MCF 10A (cell line): ENCODE data around the gene PBX1. TPM values are rescaled to one million over a fixed set of nuclear protein-coding genes. Genes with fewer than 3 reads are reported as not detected.

Source experiments
- BruUV-seq: library from RNA; stranded (reverse); fragments of 400-500 nt; replicated peaks from 2 replicates; lab custom pipeline; 2021; lab: Mats Ljungman, UMichigan
- CTCF ChIA-PET: fragments of 300-600 bp; sonication (Branson Sonifier 250); formaldehyde crosslinking; extraction: SDS; loops from one replicate; lab custom pipeline; 2021; ENCODE audit warnings: antibody characterized with exemption, inconsistent platforms; lab: Yijun Ruan, JAX
- POLR2A ChIA-PET: fragments of 300-600, 350-650 bp; sonication (Branson Sonifier 250); formaldehyde crosslinking; extraction: SDS; loops from one replicate; lab custom pipeline; 2020; ENCODE audit warnings: antibody characterized with exemption, inconsistent platforms; lab: Yijun Ruan, JAX
- DNase-seq: peaks from one replicate; pipeline ENCODE4 v3.0.0-alpha.2; 2018; ENCODE audit not compliant: unreplicated experiment
- H3K27ac Mint-ChIP-seq: one replicate; pipeline ENCODE4 v1.8.0; 2022; ENCODE audit warnings: mild to moderate bottlenecking, low read depth, mixed read lengths; ENCODE audit not compliant: unreplicated experiment
- H3K27me3 Mint-ChIP-seq: one replicate; pipeline ENCODE4 v1.8.0; 2022; ENCODE audit warnings: mixed read lengths; ENCODE audit not compliant: insufficient read depth, unreplicated experiment
- H3K36me3 Mint-ChIP-seq: one replicate; pipeline ENCODE4 v1.8.0; 2022; ENCODE audit warnings: mild to moderate bottlenecking, moderate library complexity, mixed read lengths; ENCODE audit not compliant: insufficient read depth, unreplicated experiment
- H3K4me1 Mint-ChIP-seq: one replicate; pipeline ENCODE4 v1.8.0; 2022; ENCODE audit warnings: mixed read lengths; ENCODE audit not compliant: insufficient read depth, unreplicated experiment
- H3K4me3 Mint-ChIP-seq: one replicate; pipeline ENCODE4 v1.8.0; 2022; ENCODE audit warnings: mild to moderate bottlenecking, moderate library complexity, mixed read lengths; ENCODE audit not compliant: unreplicated experiment
- H3K9me3 Mint-ChIP-seq: one replicate; pipeline ENCODE4 v1.8.0; 2022; ENCODE audit warnings: mixed read lengths; ENCODE audit not compliant: unreplicated experiment
- intact Hi-C: fragments of 100-400 bp; cut with micrococcal nuclease; formaldehyde crosslinking; loops from 2 replicates; pipeline ENCODE4 v1.14.1; 2022
- total RNA-seq: library from RNA; stranded (reverse); gene quantifications from 2 replicates; pipeline ENCODE4 v1.2.3, GENCODE V29; 2022
- TF ChIP-seq, protein P1 (sequence below): fragments of 200-600 bp; IDR thresholded peaks from one replicate; pipeline ENCODE4 v1.8.0; 2022; ENCODE audit warnings: antibody characterized with exemption, mild to moderate bottlenecking; ENCODE audit not compliant: unreplicated experiment

PBX1 gene
- total RNA-seq, 1 experiment from 2014 or later = 5.8 TPM

DNA sequence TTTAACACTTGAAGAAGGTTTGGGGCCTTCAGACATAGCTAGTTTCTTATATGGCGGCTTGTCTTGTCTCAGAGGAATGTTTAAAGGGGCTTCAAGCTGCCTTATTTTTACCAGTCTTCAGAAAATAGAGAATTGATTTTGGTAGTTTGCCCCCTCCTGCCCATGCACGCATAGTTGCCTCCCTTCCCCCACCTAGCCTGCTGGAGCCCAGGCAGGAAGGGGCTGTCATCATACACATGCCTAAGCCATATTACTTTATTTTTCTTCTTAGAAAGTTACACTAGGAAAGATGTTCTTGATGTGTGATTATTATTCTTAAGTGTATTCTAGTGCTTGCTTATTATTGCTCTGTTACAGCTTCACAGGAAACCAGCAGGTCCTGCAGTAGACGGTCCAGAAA, 18.3 kb downstream of the PBX1 start:
- no peaks in the 10 kb centered on the region for H3K9me3 Mint-ChIP-seq
- CTCF ChIA-PET = interaction anchor here (0.9 to 1.3 kb wide), 5 partner anchors 11 to 39 kb away, joined by 3 to 4 read pairs (median 3); no protein-coding TSS in a partner anchor
- BruUV-seq = no TSS peak
- H3K4me1 Mint-ChIP-seq = peaks cover 8% of the 10 kb centered on the region
- H3K36me3 Mint-ChIP-seq = no peaks in the 10 kb centered on the region
- H3K27ac Mint-ChIP-seq = no peak overlapping the region
- POLR2A ChIA-PET = interaction anchor here (0.9 to 1.1 kb wide), 2 partner anchors 14 to 59 kb away, joined by 3 to 4 read pairs; no protein-coding TSS in a partner anchor
- intact Hi-C loops = no loop called here
- H3K4me3 Mint-ChIP-seq = no peak overlapping the region
- no peak for DNase-seq
- TF ChIP-seq, protein P1, sequence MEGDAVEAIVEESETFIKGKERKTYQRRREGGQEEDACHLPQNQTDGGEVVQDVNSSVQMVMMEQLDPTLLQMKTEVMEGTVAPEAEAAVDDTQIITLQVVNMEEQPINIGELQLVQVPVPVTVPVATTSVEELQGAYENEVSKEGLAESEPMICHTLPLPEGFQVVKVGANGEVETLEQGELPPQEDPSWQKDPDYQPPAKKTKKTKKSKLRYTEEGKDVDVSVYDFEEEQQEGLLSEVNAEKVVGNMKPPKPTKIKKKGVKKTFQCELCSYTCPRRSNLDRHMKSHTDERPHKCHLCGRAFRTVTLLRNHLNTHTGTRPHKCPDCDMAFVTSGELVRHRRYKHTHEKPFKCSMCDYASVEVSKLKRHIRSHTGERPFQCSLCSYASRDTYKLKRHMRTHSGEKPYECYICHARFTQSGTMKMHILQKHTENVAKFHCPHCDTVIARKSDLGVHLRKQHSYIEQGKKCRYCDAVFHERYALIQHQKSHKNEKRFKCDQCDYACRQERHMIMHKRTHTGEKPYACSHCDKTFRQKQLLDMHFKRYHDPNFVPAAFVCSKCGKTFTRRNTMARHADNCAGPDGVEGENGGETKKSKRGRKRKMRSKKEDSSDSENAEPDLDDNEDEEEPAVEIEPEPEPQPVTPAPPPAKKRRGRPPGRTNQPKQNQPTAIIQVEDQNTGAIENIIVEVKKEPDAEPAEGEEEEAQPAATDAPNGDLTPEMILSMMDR = no peak
- H3K27me3 Mint-ChIP-seq = no peaks in the 10 kb centered on the region

GRCh38 chr1:164578479-164579200, 19.7 kb downstream of the PBX1 start:
- POLR2A ChIA-PET = interaction anchor here (1.3 kb wide), 1 partner anchor 15 kb away, joined by 3 read pairs; no protein-coding TSS in a partner anchor
- Mint-ChIP-seq H3K27ac (no peak overlapping the region), H3K4me3 (no peak overlapping the region), H3K9me3 (no peaks in the 10 kb centered on the region), H3K4me1 (peaks cover 6% of the 10 kb centered on the region), H3K27me3 (no peaks in the 10 kb centered on the region), H3K36me3 (no peaks in the 10 kb centered on the region)
- CTCF ChIA-PET = interaction anchor here (0.9 to 1.0 kb wide), 2 partner anchors 24 to 1042 kb away, joined by 3 read pairs; no protein-coding TSS in a partner anchor
- TF ChIP-seq, protein P1 = no peak
- BruUV-seq = no TSS peak
- intact Hi-C loops = no loop called here
- no peak for DNase-seq

DNA sequence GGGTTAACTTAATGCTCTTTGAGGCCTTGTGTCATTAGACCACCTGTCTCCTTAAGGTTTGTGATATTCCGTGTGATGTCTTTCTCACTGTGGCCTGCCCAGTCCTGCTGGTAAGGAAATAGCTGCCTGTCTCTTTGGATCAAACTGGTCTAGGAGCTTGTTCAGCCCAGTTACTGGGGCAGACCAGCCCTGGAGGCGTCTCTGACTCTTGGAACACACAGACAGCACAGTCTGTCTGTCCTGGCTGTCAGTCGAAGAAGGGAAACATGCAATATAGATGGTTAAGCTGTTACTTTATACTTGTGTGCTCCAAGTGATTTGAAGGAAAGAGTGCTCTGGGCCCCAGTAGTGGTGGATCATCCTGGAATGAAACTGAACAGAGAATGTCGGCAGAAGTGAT, 20.4 kb downstream of the PBX1 start:
- H3K36me3 Mint-ChIP-seq = no peaks in the 10 kb centered on the region
- CTCF ChIA-PET = interaction anchor here (0.5 to 0.9 kb wide), 3 partner anchors 39 to 1669 kb away, joined by 3 to 5 read pairs (median 3); no protein-coding TSS in a partner anchor

DNA sequence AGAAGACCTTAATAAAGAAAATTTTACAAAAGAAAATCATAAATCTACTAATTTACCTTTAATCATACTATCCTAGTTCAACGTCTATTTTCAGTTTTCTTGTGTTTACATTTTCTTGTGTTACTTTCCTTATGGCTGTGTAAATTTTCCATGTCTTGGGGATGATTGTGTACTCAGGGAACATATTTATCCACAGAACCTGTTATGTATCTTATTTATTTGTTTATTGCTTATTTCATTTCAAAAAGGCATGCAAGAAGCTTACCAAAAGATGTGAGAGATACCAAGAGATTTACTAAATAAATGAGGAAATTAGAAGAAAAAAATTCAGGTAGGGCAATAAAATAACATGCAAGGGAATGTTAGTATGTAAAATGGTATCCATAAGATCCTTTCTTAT, 22.8 kb downstream of the PBX1 start:
- H3K27me3 Mint-ChIP-seq = no peaks in the 10 kb centered on the region
- no peak overlapping the region for H3K27ac Mint-ChIP-seq
- TF ChIP-seq, protein P1 = no peak
- H3K4me3 Mint-ChIP-seq = no peak overlapping the region
- intact Hi-C loops = no loop called here
- POLR2A ChIA-PET = interaction anchor here (1.2 kb wide), 1 partner anchor 15 kb away, joined by 3 read pairs; no protein-coding TSS in a partner anchor
- H3K4me1 Mint-ChIP-seq = peaks cover 6% of the 10 kb centered on the region
- no peaks in the 10 kb centered on the region for H3K9me3 Mint-ChIP-seq
- no TSS peak for BruUV-seq
- CTCF ChIA-PET = interaction anchor here (0.9 to 1.1 kb wide), 2 partner anchors 9 to 20 kb away, joined by 3 to 5 read pairs; no protein-coding TSS in a partner anchor
- no peaks in the 10 kb centered on the region for H3K36me3 Mint-ChIP-seq
- no peak for DNase-seq

More for the DNA sequence above, 20.4 kb downstream of the PBX1 start:
- Mint-ChIP-seq H3K4me1 (peaks cover 6% of the 10 kb centered on the region), H3K27me3 (no peaks in the 10 kb centered on the region), H3K4me3 (no peak overlapping the region), H3K27ac (no peak overlapping the region), H3K9me3 (no peaks in the 10 kb centered on the region)
- TF ChIP-seq, protein P1 = no peak
- POLR2A ChIA-PET = interaction anchor here (0.6 to 1.3 kb wide), 2 partner anchors 15 to 310 kb away, joined by 3 to 5 read pairs; no protein-coding TSS in a partner anchor
- BruUV-seq = no TSS peak
- DNase-seq = no peak
- intact Hi-C loops = no loop called here
